SKM-1 treated with dmso at 0.1 percent for 144 hours (cell line): ENCODE results near the gene PSMA7.
"Not testable (repeated sequence)": the region's sequence is repeated elsewhere in the genome, so short reads cannot be mapped to it uniquely, and the experiment has no call there.

ENCODE experiments used
- DNase-seq: peaks from one replicate; lab custom pipeline; 2025; ENCODE audit not compliant: unreplicated experiment; lab: John Stamatoyannopoulos, UW

The PSMA7 gene

GRCh38 chr20:62156254-62156556 lies 13.0 kb upstream of the PSMA7 start:
- no peak for DNase-seq

GRCh38 chr20:62155428-62156253 lies 12.4 kb upstream of the PSMA7 start:
- no peak for DNase-seq

- no peak for DNase-seq
Observed at GRCh38 chr20:62151835-62152364, 8.7 kb upstream of the PSMA7 start.

DNA sequence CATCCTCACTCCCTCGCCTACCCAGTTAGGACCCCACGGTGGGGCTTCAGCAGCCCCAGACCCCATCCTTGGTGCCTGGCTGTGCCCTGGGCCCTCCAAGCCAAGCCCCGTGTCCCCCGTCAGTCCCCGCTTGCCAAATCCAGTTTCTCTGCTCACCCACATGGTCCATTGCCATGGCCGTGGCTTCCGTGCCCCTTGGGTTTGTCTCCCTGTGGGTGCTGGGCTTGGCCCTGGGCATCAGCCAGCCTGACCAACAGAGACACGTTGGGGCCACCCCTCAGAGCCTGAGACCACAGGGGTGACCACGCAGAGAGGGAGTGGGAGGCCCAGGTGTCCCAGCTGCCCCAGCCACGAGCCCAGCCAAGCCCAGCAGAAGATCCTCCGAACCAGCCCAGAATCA lies 8.0 kb upstream of the PSMA7 start:
- no peak for DNase-seq

DNA sequence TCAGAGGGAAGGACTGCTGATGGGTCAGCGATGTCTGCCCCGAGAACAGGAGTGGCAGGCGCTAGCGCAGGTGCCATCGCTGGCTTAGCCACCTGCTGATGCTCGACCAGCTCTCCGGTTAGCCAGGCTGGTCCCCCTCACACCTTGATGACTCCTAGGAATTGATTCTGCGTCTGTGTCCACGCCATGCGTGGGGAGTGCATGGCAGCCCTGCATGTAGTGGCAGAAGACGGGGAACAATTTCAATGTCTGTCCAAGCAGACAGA lies 7.0 kb upstream of the PSMA7 start:
- DNase-seq: no peak

- no peak for DNase-seq
Observed at GRCh38 chr20:62149532-62150309, 6.5 kb upstream of the PSMA7 start.

DNA sequence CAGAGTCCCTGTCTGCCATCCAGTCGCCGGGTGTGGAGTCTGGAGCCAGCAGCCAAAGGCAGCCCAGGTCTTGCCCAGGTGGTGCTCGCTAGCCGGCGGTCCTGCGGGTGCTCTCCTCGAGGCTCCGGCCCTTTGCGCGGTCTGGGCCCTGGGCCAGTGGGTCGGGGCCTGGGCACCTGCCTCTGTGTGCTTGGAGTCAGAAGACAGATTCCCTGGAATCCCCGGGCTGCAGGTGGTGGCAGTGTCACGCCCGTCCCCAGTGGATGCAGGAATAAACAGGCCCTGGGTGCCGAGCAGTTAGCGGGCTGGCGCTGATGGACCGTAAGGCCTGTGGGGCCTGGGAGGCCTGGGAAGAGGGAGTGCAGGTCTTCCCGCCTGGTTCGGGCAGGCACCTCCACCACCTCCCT lies 5.7 kb upstream of the PSMA7 start:
- DNase-seq: no peak

- DNase-seq: not testable (repeated sequence)
Observed at GRCh38 chr20:62148383-62148782, 5.2 kb upstream of the PSMA7 start.

- no peak for DNase-seq
Observed at GRCh38 chr20:62147528-62147927, 4.3 kb upstream of the PSMA7 start.

DNA sequence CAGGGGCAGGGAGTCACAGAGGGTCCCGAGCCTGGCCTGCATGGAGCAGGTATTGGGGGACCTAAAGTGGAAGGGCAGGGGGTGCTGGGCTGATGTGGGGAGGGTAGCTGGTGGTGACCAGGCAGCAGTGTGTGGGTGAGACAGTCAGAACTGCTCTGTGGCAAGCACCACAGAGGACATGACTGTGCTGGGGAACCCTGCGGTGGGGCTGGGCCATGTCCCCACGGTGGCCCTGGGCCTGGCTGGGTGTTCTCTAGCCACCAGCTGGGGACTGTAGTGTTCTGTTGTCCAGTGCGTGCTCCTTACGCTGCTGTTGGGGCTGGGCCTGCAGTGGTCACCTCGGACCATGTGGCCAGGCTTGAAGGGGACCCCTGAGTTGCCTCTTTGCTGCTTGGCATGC lies 3.9 kb upstream of the PSMA7 start:
- DNase-seq: no peak

- no peak for DNase-seq
Observed at GRCh38 chr20:62146019-62146755, 3.0 kb upstream of the PSMA7 start.

DNA sequence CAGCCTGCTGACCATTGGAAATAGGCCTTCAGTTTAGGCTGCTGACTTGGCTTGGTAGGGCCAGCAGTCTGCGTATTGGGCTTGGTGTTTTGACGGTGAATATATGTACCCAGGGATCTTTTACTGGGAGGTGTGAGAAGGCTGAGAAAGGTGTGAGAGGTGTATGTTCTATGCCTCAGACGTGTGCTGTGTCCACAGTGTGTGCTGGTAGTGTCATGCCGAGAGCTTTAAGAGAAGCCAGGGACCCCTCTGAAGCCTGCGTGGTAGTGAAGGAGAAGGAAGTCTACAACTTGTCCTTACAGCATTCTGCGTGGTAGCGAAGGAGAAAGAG lies 2.5 kb upstream of the PSMA7 start:
- DNase-seq: no peak

DNA sequence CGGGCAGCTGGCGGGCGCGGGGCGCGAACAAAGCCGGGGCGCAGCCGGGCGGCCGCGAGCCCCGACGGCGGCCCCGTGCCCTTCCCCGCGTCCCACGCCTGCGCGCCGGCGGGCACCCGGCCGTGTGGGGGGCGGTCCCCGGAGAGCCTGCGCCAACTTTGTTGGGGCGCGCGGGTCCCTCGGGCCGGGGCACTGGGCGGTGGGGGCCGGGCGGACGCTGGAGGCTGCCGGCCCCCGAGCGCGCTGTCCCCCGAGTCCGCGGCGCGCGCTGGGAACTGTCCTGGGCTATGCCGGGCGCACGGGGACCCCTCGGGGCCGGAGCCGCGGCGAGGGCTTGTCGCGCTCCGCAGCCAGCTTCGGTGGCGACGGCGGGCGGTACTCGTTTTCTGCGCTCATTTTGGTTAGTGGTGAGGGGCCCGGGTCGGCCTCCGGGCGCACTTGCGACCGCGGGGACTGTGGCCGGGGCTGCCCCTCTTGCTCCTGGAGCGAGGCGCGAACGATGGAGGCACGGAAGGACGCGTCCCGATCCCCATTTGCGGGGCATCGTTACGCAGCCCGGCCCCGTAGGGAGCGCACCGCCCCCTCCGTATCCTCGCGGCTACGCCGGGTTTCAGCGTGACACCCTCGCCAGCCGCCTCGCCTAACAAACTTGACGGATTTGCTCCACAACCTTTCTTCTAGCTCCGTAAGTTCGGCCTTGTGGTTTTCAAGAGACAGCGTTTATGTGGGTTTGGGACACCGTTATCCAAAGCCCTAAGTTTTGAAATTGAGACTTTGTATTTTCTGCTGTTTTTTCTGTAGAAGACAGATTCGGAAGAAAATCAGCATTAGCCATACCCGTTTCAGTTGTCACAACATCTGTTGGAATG lies 997 bp upstream of the PSMA7 start:
- DNase-seq: peak; percentile 42

- DNase-seq: no peak
Observed at GRCh38 chr20:62142252-62143080, 728 bp downstream of the PSMA7 start.

DNA sequence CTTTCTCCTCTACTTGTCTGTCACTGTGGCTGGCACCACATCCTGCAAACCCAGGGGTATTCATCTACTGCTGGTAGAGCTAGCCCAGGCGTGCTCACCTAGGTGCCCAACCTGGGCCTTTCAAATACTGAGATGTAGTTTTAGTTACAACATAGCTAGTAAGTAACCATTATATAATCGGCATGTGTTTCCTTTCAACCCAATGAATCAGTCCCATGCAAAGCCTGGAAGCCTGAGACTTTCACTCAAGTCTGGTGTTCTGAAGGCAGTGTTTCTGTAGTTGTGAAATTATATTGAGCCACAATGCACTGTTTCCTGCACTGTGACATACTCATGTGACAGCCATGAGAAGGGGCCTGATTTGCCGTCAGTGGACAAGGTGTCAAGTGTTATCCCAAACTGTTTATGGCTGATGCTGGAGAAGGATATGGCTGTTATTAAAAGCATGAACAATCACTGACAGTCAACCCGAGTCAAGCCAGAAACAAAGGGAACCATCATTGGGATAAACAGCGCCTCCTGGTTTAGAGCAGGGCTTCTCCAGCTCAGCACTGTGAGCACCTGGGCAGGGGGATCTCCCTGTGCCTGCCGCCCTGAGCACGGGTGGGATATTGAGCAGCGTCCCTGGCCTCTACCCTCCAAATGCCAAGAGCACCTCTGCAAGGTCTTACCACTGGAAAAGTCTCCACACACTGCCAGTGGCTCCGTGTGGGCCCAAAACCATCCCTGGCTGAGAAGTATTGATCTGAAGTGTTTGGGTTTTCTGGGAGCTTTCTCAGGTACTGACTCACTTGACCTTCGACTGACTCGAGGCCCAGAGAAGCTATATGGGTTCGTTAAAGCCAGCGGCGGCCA lies 1.6 kb downstream of the PSMA7 start:
- DNase-seq: no peak

DNA sequence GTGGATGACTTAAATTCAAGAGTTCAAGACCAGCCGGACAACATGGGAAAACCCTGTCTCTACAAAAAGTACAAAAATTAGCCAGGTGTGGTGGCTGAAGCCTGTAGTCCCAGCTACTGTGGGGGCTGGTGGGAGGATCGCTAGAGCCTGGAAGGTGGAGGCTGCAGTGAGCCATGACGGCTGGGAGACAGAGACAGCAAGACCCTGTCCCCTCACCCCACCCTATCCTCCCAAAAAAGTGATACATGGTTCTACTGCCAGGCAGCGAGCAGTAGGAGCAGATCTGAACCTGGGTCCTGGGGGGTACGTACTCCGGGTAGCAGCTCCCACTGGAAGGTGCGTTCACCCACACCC lies 2.2 kb downstream of the PSMA7 start:
- DNase-seq: no peak

GRCh38 chr20:62139636-62140035 lies 3.6 kb downstream of the PSMA7 start:
- DNase-seq: no peak

DNA sequence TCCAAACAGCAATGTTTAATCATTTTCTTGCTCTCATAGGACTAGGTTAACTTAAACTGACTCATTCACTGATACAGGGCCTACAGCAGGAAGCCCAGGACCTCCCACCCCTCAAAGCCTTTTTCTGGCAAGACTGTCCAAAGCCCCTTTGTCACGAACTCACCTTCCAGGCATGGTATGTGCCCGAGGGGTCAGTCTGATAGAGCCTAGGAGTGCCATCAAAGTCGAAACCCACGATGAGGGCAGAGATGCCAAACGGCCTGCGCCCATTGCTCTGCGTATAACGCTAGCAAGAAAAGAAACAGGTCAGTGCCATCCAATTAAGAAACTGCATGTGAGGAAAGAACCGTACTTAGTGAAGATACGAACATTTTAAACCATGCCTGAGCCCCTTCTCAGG lies 4.3 kb downstream of the PSMA7 start:
- DNase-seq: no peak

DNA sequence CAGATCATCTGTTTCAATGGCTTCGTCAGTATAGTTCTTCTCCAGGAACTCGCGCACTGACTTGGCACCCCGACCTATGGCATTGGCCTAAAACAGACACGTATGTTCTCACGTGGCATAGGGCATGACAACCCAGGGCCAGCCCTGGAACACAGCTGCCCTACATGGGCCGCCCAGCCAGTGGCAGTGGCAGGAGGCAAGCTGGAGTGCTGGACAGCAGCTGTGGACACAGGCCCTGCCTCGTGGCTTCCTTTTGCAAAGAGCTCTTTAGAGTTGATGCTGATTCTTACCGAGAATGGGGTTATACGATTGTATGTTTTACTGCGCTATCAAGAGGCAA lies 5.0 kb downstream of the PSMA7 start:
- no peak for DNase-seq
